Measurements from ENCODE around the gene AFF3.
"Not testable (repeated sequence)": the region's sequence is repeated elsewhere in the genome, so short reads cannot be mapped to it uniquely, and the experiment has no call there.

AFF3 gene

GRCh38 chr2:100142393-100142792, at the start of gene AFF3:
TSS of gene AFF3 (minus strand) at chr2:100142590. CDS start at chr2:100104454, 38,136 bp downstream.
- DNase-seq (ENCODE audit: low spot score), result no peak

- DNase-seq (ENCODE audit: low spot score), result no peak
These were observed 47.0 kb upstream of the AFF3 start for GRCh38 chr2:100189387-100189786.

- no peak for DNase-seq (ENCODE audit: low spot score)
These were observed 45.9 kb upstream of the AFF3 start for GRCh38 chr2:100188326-100188725.

GRCh38 chr2:100186126-100186525, 43.7 kb upstream of the AFF3 start:
- DNase-seq (ENCODE audit: low spot score), result no peak

- DNase-seq (ENCODE audit: low spot score), result no peak
These were observed 43.1 kb upstream of the AFF3 start for GRCh38 chr2:100185516-100185915.

- no peak for DNase-seq (ENCODE audit: low spot score)
These were observed 42.7 kb upstream of the AFF3 start for GRCh38 chr2:100185105-100185504.

GRCh38 chr2:100184055-100184737, 41.8 kb upstream of the AFF3 start:
- no peak for DNase-seq (ENCODE audit: low spot score)

GRCh38 chr2:100182494-100183361, 40.3 kb upstream of the AFF3 start:
- DNase-seq (ENCODE audit: low spot score), result no peak

GRCh38 chr2:100180503-100180902, 38.1 kb upstream of the AFF3 start:
- no peak for DNase-seq (ENCODE audit: low spot score)

GRCh38 chr2:100179806-100180205, 37.4 kb upstream of the AFF3 start:
- DNase-seq (ENCODE audit: low spot score), result no peak

- no peak for DNase-seq (ENCODE audit: low spot score)
These were observed 36.5 kb upstream of the AFF3 start for GRCh38 chr2:100178864-100179263.

- DNase-seq (ENCODE audit: low spot score), result peak; percentile 29
These were observed 35.8 kb upstream of the AFF3 start for GRCh38 chr2:100178085-100178788.

GRCh38 chr2:100176925-100177324, 34.5 kb upstream of the AFF3 start:
- DNase-seq (ENCODE audit: low spot score), result no peak

- DNase-seq (ENCODE audit: low spot score), result no peak
These were observed 31.6 kb upstream of the AFF3 start for GRCh38 chr2:100174026-100174431.

- DNase-seq (ENCODE audit: low spot score), result no peak
These were observed 24.3 kb upstream of the AFF3 start for GRCh38 chr2:100166701-100167100.

- no peak for DNase-seq (ENCODE audit: low spot score)
These were observed 21.2 kb upstream of the AFF3 start for GRCh38 chr2:100163605-100164004.

GRCh38 chr2:100161945-100162620, 19.7 kb upstream of the AFF3 start:
- no peak for DNase-seq (ENCODE audit: low spot score)

GRCh38 chr2:100160396-100160795, 18.0 kb upstream of the AFF3 start:
- no peak for DNase-seq (ENCODE audit: low spot score)

- DNase-seq (ENCODE audit: low spot score), result not testable (repeated sequence)
These were observed 9.4 kb upstream of the AFF3 start for GRCh38 chr2:100151832-100152231.

GRCh38 chr2:100151310-100151709, 8.9 kb upstream of the AFF3 start:
- DNase-seq (ENCODE audit: low spot score), result no peak

GRCh38 chr2:100148883-100149282, 6.5 kb upstream of the AFF3 start:
- DNase-seq (ENCODE audit: low spot score), result no peak

GRCh38 chr2:100146657-100146960, 4.2 kb upstream of the AFF3 start:
- DNase-seq (ENCODE audit: low spot score), result no peak

All from hepatic stellate cell (primary cell).